NCI-H526 treated with DMSO at 0.1 percent for 48 hours (cell line): ENCODE data around the gene ZFP36L2.

ENCODE experiments used
- DNase-seq: peaks from one replicate; lab custom pipeline; 2025; lab: John Stamatoyannopoulos, UW

Gene ZFP36L2

DNA sequence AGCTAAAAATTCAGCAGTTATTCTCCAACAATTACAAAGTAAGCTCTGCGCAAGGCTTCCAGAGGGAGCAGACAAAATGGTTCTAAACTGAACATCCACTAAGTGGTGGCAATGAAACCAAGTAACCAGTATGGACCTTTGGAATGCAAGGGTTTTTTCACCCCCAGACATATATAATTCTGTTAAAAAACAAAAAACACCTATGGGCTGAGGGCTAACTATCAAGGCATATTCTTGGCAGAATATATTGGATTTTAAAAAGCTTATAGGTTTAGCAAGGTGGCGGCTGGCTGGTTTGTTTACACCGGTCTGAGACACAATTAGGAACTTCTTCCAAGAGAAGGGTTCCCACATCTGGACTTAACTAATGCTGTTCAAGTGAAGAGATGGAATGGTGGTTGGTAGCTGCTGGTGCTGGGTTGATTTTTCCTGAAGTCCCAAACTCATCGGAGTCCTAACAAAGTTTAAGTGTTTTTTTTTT lies 2.8 kb downstream of the ZFP36L2 start:
- no peak for DNase-seq

DNA sequence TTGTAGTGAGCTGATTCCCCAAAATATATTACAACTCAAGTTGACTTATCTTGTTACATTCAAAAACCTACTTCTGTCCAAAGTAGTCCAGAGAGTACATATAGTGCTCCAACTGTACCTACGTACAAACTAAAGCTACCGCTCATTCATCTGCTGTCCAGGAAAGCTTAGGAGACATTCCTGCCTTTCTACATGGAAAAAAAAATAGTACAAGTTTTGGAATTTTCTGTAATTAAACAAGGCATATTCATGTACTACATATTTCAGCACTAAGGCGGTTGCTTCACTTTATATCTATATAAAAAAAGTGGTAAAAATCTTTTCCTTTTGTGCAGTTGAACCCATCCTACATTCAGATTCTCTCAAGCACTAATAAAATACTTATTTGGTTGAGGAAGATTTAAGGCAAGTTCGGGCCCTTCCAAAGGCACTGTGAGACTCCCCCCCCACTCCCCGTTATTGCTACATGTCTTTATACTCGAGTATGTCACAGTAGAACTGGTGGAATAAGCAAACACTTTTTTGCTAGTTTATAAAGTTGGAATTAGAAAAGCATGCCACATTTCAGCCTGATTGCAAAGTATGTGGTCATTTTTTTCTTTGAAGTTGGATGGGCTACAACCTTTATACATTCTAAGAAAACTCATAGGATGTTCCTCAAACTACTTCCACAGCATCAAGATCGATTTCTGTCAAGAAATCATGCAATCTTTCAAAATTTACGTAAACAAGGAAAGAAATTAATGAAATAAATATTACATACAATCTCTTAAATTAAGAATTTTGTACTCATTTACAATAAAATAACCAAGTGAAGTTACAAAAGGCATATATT lies 3.7 kb downstream of the ZFP36L2 start:
- DNase-seq, result no peak

- peak; percentile 64 for DNase-seq
Observed at GRCh38 chr2:43221763-43222474, 4.5 kb downstream of the ZFP36L2 start.

DNA sequence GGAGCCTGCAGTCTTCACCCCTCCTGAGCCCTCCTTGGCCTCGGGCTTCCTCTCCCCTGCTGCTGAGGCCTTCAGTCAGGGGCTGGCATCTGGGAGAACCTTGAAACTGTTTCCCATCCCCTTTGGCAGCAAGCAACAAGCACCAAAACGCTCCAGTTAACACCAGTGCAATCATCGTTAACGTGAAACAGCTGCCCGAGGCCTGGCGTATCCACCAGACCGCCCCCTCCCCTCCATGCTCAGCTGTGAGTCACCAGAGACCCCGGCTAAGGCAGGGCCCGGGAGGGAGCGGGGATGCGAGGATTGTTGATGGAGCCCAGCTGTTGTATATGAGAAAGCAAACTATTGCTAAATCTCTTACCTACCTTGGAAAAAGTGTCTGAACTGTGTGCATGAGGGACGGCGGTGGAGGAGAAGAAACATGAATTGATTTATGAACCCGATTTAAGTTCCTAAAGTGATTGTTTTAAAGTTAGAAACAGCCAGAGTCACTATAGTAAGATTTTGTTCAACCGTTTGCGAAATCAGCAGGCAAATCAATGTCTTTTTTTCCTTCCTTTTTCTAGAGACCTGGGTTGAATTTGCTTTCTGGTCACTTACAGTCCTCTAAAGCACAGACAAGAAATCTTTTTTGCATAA lies 5.2 kb downstream of the ZFP36L2 start:
- DNase-seq, result no peak

- DNase-seq, result no peak
Observed at GRCh38 chr2:43220760-43221123, 5.7 kb downstream of the ZFP36L2 start.

- no peak for DNase-seq
Observed at GRCh38 chr2:43220229-43220751, 6.1 kb downstream of the ZFP36L2 start.

- peak; percentile 38 for DNase-seq
Observed at GRCh38 chr2:43219383-43220228, 6.8 kb downstream of the ZFP36L2 start.

DNA sequence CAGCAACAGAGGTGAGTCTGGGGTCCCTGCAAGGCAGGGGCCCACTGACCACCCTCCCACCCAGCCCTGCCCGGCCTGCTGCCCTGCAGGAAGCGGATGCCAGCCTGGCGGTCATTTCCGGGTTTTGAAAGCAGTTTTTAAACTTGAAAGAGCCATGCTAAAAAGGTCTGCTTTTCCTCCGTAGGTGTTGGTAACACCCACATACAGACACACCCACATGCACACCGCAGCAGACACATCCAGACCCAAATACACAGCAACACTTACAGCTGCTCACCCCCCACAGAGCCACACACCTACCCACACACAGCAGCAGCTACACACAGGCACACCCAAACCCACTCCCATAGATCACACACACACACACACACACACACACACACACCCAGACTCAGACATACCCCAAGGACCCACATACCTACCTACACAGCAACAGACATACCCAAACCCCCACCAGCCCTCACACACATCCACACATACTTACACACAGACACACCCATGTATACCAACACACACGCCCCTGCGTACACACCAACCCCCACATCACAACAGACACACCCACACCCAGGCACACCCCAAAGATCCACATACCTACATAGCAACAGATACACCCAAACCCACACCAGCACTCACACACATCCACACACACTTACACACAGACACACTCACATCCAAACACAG lies 7.6 kb downstream of the ZFP36L2 start:
- DNase-seq, result no peak

- no peak for DNase-seq
Observed at GRCh38 chr2:43218155-43218701, 8.2 kb downstream of the ZFP36L2 start.

DNA sequence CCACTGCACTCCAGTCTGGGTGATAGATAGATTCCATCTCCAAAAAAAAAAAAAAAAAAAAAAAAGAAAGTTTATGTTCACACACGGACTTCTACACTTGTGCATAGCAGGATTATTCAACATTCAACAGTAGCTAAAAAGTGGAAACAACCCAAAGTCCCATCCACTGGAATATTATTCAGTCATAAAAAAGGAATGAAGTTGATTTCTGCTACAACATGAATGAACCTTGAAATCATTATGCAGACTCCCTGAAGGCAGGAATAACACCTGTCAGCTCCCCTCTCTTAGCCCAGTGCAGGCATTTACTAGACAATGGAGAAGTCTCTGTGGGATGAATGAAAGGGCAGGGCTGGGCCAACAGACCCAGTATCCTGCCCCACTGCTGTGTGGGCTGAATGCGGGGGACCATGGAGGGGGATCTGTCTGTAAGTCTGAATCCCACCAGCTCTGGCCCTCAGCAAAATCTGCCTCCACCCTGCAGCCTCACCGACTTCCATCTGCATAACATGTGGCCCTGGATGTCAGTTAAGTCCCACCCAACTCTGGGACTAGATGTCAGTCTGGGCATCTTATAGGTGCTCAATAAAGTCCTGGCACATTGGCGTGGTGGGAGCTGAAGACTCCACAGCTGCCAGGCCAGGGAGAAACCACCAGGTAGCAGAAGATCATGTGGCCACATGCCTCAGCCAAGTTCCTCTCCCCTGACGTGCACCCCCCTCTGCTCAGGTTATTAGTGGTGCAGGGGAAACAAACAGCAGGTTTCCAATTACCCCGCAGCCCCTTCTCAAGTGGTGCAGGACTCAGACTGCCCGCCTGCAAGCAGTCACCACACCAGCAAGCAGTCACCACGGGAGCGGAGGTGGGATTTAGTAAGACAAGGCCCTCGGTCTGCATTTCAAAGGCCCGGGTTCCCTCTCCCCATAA lies 8.9 kb downstream of the ZFP36L2 start:
- DNase-seq, result no peak

DNA sequence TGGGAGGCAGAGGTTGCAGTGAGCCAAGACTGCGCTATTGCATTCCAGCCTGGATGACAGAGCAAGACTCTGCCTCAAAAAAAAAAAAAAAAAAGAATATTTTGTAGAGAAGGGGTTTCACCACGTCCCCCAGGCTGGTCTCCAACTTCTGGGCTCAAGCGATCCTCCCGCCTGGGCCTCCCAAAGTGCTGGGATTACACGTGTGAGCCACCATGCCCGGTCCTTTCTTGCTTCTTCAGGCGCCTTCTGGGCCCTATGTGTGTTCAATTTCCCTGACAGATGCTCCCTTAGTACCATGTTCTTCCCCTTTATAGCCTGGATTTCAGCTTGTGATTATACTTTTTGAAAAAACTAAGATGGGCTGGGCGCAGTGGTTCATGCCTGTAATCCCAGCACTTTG lies 9.8 kb downstream of the ZFP36L2 start:
- DNase-seq, result no peak

DNA sequence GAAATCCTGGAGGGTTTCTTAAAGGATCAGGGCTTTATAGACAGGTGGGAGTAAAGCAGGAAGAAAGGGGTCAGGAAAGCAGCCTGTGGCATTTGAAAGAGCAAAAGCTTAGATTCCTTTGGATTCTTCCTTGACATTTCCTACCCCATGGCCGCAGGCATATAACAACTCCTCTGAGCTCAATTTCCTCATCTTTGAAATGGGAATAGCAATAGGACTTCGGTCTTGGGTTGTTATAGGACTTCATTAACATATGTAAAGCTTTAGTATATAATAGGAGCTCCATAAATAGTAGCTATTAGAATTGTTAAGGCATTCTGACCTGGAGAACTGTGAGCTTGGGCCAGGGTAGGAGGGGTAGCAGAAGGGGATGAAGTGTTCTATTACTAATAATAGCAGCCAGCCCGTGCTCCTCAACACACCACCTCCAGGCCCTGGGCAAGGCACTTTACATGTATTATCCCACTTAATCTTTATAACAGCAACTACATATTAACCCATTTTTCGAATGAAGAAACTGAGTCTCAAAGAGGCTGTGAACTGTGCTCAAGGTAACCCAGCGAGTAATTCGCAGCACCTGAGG lies 10.6 kb downstream of the ZFP36L2 start:
- DNase-seq, result no peak

DNA sequence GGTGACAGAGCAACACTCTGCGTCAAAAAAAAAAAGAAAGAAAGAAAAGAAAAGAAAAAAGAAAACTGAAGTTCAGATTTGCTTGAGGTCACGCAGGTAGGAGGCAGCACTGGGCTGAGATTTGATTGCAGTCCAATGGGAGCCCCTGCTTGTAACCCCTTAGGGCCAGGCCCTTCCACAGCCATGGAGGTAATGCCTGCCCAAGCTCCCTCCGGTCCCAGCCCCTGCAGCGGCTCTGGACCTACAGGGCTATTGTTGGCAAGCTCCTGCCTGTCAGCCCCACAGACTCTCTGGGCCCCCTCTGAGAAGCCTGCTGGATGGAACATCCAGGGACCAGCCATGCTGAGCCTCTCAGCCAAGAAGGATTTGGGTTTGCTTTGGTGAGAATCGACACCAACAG lies 12.2 kb downstream of the ZFP36L2 start:
- DNase-seq, result no peak

DNA sequence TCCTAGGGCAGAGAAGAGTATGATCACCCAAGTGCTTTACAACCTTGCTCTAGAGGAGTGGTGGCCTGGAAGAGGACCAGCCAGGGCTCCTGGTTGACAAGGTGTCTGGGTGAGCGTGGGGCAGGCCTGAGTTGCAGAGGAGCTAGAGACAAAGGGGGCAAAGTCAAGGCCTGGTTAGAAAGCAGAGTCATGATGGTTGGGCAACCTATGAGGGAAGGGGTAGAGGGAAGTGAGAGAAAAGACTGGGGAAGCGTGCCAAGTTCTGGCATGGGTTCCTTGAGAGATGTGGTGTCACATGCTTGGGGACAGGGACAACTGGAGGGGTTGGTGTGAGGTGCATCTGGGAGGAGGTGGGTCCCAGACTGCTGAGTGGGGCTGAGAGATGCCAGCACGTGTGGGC lies 13.5 kb downstream of the ZFP36L2 start:
- DNase-seq, result no peak

DNA sequence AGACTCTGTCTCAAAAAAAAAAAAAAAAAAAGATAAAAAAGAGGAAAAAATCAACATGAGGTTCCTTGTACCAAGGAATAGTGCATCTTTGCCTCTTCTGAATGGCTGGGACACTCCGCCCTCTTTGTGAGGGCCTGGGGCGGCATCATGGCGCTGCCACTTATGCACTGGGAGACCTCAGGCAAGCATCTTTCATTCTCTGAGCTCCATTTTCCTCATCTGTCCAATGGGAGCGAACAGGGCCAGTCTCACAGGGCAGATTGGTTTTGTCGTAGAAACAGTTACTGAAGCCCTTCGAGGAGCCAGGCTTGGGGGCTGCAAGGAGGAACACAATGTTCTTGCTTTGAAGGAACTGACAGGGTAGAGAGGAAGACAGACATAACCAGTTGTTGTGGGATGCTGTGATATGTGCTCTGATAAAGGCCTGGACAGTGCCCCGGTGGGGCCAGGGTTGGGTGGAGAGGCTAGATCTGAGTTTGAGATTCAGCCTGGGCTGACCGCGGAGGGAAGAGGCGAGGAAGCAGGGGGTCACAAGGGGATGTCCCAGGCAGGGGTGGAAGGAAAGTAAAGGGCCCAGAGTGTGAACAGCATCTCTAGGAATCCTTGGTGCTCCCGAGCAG lies 14.1 kb downstream of the ZFP36L2 start:
- DNase-seq, result no peak

- peak; percentile 12 for DNase-seq
Observed at GRCh38 chr2:43210467-43211303, 15.7 kb downstream of the ZFP36L2 start.

- no peak for DNase-seq
Observed at GRCh38 chr2:43210125-43210466, 16.3 kb downstream of the ZFP36L2 start.

GRCh38 chr2:43209204-43209717 lies 17.1 kb downstream of the ZFP36L2 start:
- DNase-seq, result no peak
